GM18867 (cell line): Measurements from ENCODE around the gene SNRPB.
"Not testable (repeated sequence)": the region's sequence is repeated elsewhere in the genome, so short reads cannot be mapped to it uniquely, and the experiment has no call there.

ENCODE experiments used
- ATAC-seq: cut with Tn5 transposase; IDR thresholded peaks from one replicate; pipeline ENCODE4 v1.9.1; 2021; ENCODE audit warnings: mild to moderate bottlenecking, moderate library complexity; ENCODE audit not compliant: unreplicated experiment

Gene SNRPB

DNA sequence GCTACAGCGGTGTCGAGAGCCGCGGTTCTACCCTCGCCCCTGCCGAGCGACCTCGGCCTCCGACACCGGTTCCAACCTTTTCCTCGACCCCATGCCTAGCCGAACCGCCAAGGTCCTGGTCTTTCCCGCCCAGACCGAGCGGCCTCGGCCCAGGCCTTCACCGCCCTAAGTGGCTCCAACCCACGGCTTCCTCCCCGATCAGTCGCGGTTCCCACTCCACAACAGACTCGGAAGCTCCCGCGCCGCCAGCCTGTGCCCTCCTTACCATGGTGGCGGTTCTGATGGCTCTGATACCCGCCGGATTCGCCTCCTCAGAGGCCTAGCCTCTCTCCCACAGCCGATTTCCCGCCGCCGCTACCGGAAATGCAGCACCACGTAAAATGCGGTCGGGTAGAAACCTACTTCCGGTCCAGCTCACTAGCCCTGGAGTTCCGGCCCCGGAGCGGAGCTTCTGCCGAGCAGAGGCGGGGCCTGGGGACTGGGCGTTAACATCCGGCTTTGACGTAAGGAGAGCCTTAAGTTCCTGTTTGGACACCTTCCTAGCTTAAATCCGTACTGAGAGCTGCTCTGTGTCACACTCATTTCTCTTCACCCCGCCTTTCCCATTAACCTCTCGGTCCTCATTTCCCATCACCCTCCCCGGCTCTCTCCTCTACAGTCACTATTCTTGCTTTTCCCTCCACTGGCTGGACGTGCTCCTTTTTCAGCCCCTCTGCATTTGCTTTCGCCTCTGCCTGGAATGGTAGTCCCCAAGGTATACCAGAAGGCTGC is at the start of gene SNRPB:
Gene SNRPB (minus strand): TSS at position 367 of the 771 bp plus-strand sequence. CDS start 99 bp downstream, at position 268.
- ATAC-seq: peak; percentile 95

DNA sequence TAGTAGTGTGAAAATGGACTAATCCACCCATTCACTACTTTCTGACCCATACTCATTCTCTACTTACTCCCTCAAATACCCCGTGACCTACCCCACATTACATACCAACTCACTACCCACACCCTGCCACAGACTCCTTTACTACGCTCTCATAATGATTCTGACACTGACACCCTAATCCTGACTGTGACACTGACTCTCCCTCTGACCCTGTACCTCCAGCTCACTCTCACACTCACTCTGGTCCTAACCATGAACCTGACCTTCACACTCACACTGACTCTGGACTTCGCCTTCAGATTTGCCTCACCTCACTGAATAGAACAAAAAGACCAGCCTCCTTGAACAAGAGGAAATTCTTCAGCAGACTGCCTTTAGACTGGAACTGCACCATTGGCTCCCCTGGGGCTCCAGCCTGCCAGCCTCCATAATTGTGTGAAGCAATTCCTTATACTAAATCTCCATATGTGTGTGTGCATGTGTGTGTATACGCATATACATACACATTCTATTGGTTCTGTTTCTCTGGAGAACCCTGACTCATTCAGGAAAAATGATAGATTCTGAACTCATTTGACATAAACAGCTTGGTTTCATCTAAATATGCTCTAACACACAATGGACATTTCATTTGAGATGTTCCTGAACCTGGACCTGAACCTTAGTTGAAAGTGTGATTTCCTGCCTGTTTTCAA is 48.7 kb upstream of the SNRPB start:
- ATAC-seq: no peak

DNA sequence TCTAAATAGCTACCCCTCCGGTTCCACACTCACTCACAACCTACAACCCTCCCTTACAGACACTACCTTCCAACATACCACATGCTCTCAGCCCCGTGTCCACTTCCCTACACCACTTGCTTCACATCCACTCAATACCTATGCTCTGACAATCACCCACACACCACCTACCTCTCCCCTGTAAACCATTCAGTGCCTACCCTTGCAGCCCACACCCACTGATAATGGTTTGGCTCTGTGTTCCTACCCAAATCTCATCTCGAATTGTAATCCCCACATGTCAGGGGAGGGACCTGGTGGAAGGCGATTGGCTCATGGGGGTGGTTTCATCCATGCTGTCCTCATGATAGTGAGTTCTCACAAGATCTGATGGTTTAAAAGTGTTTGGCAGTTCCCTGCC is 48.0 kb upstream of the SNRPB start:
- ATAC-seq: no peak

DNA sequence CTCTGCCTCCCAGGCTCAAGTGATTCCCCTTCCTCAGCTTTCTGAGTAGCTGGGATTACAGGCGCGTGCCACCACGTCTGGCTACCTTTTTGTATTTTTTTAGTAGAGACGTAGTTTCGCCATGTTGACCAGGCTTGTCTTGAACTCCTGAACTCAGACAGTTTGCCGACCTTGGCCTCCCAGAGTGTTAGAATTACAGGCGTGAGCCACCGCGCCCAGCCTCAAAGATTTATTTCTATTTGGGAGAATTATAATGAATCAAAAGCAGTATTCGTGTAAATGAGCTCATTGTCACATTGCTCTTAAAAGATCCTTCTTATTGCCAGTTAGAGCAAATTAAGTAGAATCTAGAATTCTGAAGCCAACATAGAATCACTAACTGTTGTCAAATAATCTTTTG is 47.5 kb upstream of the SNRPB start:
- ATAC-seq: no peak

DNA sequence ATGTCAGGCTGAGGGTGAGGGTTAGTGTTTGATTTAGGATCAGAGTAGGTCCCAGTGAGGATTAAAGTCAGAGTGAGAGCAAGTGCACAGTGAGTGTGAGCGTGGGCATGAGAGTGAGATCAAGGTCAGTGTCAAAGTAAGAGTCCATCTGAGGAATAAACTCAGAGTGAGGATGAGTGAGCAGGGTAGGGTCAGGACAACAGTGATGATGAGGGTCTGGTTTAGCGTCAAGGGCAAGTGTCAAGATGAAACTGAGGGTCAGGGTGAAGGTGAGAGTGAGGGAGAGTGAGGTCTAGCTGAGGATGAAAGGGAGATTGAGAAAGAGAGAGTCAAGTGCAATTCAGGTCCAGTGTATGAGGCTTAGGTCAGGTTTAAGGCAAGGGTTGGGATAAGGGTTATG is 45.8 kb upstream of the SNRPB start:
- no peak for ATAC-seq

DNA sequence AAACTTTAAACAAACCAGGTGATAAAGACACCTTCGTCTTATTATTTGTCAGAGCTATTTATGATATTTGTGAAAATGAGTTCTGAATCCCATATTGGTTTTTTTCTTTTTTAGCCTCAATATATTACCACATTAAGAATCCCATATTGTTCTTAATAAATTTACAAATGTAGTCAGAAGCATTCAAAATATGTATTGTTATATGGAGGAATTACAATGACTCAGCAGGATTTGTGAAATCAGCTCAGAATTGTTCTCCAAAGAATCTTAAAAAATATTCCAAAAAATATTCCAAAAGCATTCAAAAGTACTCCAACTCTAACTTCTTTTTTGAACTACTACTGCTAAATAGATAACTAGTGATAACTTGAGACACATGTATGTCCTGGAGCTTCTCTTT is 44.6 kb upstream of the SNRPB start:
- no peak for ATAC-seq

DNA sequence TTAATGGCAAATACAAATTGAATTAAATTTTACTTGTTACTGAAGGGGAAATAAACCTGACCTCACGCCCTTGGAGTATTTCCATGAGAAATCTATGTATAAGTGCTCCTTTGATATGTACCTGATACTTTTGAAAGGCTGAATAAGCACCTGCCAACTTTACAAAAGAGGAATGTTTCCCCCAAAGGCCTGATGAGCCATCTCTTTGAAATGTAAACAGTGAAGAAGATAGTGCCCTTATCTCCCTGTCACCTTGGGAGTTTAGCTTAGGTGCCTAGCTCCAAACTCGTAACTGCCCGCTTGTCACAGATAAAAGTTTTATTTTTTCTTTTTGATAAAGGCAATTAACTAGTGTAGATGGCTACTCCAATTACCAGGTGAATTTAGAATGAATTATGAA is 39.2 kb upstream of the SNRPB start:
- no peak for ATAC-seq

DNA sequence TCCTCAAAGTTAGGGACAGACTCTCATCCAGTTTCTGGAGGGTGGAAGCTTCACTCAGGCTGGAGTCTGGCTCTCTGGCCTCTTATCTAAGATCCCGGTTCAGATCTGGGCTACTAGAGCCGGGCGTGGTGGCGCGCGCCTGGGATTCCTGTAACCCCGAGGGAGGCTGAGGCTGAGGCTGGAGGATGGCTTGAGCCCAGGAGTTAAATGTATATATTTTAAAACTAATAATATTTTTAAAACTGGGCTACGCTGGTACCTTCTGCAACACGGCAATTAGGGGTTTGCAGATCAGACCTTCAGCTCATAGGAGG is 38.8 kb upstream of the SNRPB start:
- no peak for ATAC-seq

DNA sequence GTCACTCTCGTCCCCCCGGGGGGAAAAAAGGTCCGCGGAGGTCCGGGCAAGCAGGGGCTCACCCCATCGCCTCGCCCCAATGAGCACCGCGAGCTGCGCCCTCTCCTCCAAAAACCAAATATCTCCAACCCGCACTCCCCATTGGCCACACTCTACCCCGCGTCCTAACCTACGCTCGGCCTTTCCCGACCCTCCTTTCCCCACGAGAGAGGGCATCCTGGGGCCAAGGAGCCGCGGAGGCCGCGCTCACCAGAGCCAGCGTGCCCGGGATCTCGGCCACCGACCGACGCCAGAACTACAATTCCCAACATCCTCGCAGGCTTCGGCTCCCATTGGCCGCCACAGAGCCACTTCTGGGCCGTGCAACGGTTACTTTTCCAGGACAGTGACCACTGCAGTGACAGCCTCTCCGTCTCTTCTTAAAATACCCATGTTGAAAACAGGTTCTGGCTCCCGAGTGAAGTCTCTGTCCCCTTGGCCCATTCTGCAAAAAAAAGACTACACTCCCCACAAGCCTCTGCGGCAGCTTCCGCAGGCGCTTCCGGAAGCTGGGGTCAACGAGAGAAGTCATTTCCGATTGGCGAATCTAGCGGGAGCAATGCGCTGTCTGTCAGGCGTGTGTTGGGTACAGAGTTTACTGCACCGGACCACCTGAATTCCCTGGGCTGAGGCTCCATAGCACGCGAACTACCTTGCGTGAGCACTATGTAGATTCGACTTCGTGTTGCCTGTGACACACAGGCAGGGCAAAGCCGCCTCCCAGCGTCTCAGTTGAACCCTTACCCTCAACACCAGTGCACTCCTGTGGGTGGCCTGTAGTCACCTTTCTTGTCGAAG is 38.3 kb upstream of the SNRPB start, which contains the start of gene ZNF343:
Gene ZNF343 (minus strand): TSS at position 285 of the 837 bp plus-strand sequence. CDS start 15,020 bp downstream, outside the sequence.
- ATAC-seq: peak; percentile 93

DNA sequence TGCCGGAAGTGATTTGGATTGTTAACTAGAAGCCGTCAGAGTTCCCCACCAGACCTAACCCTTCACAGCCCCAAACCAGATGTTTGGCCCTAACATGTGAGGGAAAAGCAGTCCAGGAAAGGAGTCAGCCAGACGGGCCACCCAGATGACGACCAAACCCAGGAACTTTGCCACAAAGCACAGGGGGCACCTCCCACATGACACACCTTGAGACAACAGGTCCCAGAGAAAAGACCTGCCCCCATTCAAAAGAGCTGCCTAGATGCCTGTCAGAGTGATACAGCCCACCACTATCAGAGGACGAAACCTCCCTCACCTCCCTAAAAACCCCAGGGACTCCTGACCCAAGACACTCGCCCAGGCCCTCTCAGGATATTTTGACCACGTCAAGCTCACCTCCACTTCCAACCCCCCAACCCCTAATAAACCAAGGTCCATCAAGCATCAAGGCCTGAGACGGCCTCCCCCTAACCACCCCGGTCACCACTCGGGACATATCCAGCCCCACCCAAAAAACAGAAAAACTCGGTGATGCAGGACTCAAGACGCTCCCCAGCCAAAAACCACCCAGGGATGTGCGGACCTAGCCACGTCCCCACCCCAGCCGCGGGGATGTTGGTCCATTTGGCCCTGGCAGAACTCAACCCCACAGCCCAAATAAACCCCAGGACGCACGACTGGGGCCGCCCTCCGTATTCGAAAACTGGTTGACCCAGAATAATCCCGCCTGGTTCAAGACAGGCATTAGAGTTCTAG is 37.5 kb upstream of the SNRPB start:
- peak; percentile 16 for ATAC-seq

DNA sequence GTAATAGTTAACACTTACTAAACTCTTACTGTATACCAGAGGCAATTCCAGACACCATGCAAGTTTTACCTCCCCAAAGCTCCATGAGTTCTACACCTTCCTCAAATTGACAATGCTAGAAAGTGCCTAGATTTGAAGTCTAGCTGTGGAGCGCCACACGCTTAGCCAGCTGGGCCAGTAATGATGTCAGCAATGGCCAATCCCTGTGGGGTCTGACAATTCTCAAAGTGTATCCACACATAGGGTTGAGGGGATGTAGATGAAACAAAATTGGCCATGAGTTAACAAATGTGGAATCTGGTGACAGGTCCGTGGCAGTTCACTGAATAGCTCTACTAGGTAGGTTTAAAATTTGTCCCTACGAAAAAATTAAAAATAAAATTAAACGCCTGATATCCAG is 36.9 kb upstream of the SNRPB start:
- no peak for ATAC-seq

DNA sequence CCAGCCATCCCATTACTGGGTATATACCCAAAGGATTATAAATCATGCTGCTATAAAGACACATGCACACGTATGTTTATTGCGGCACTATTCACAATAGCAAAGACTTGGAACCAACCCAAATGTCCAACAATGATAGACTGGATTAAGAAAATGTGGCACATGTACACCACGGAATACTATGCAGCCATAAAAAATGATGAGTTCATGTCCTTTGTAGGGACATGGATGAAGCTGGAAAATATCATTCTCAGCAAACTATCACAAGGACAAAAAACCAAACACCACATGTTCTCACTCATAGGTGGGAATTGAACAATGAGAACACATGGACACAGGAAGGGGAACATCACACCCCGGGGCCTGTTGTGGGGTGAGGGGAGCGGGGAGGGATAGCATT is 35.8 kb upstream of the SNRPB start:
- ATAC-seq: not testable (repeated sequence)

DNA sequence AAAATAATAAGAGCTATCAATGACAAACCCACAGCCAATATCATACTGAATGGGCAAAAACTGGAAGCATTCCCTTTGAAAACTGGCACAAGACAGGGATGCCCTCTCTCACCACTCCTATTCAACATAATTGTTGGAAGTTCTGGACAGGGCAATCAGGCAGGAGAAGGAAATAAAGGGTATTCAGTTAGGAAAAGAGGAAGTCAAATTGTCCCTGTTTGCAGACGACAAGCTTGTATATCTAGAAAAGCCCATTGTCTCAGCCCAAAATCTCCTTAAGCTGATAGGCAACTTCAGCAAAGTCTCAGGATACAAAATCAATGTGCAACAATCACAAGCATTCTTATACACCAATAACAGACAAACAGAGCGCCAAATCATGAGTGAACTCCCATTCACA is 34.2 kb upstream of the SNRPB start:
- not testable (repeated sequence) for ATAC-seq

DNA sequence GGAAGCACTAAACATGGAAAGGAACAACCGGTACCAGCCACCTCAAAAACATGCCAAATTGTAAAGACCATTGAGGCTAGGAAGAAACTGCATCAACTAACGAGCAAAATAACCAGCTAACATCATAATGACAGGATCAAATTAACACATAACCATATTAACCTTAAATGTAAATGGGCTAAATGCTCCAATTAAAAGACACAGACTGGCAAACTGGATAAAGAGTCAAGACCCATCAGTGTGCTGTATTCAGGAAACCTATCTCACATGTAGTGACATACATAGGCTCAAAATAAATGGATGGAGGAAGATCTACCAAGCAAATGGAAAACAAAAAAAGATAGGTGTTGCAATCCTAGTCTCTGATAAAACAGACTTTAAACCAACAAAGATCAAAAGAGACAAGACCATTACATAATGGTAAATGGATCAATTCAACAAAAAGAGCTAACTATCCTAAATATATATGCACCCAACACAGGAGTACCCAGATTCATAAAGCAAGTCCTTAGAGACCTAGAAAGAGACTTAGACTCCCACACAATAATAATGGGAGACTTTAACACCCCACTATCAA is 32.3 kb upstream of the SNRPB start:
- not testable (repeated sequence) for ATAC-seq

DNA sequence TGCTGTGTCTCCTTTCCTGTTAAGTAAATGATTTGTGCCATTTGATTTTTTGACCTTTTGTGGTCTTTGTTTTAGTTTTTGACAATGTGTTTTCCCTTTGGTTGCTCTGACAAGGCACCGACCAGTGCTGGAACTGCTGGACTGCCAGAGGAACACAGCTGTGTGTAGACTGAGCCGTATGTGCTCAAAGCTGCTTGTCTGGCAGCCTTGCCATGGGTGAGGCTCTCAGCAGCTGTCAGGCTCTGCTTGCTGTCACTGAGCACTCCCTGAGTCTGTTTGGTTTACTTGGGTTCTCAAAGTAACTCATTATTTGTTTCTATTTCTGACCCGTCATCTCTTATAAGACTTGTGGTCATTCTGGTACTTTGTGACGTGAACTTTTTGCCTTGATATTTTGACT is 15.1 kb upstream of the SNRPB start:
- ATAC-seq: no peak

DNA sequence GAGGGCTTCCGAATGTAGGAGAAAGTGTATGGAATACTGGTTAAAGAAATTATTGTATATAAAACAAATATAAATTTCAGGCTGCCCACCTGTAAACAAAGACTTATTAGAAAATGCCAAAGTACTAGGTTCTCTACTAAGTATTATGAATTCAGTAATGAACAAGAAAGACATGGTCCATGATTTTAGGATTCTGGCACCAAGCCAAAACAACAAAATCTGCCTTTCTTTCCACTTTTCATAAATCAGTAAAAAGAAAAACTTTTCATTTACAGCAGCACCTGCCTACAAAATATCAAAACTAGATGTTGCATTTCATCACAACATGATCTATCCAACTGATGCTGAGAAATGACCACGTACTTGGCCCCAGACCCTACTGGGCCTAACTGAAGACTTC is 14.5 kb upstream of the SNRPB start:
- no peak for ATAC-seq

DNA sequence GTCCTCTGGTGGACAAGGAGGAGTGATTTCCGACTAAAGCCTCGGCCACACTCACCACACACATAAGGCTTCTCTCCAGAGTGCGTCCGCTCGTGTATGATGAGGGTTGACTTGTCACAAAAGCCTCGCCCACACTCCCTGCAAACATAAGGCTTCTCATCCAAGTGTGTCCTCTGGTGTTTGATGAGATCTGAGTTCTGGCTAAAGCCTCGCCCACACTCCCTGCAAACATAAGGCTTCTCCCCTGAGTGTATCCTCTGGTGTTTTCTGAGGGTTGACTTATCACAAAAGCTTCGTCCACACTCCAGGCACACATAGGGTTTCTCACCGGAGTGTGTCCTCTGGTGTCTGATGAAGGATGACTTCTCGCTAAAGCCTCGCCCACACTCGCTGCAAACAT is 12.9 kb upstream of the SNRPB start:
- ATAC-seq: no peak

DNA sequence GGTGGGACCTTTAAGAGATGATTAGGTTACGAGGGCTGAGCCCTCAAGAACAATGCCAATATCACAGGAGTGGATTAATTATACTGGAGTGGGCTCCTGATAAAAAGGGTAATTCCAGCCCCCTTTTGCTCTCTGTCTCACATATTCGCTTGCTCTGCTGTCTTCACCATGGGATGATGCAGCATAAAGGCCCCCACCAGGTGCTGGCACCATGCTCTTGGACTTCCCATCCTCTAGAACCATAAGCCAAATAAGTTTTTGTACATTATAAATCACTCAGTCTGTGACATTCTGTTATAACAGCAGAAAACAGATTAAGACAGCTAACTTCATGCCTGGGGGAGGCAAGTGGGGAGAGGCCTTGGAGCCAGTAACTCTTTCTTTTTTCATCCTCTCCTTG is 9.8 kb upstream of the SNRPB start:
- ATAC-seq: no peak

DNA sequence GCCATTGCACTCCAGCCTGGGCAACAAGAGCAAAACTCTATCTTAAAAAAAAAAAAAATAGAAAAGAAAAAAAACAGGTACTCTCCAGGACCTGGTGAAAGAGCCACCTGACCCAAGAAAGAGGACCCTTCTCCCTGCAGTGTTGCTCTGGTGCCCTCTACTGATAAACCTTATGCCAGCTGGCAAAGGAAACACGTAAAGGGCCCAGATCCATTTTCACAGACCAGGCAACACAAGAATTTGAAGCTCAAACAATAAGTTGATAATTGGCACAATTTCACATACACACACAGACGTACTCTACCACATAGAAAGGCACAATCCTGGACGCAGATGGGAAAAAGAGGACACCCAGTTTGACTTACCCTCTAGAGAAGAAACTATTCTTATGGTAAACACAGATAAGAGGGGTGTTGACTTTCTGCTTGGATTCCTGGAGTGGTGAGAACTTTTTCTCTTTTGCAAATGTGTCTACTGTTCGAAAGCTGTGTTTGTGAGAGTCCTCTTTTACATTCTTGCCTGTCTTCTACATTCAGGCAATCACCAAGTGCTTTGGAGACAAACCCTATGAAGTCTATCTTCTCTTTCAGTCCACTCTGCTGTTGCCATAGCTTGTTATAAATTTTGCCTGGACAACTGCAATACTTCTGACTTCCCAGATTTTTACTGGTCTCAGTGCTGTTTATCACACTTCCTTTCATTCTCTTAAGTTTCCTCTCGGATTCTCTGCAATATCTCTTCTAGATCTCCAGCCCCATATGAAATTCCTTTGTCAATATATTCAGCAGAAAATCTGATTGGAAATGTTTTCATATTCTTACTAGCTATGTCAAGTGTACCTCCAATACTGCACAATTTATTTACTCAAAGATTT is 6.4 kb upstream of the SNRPB start:
- ATAC-seq: no peak
